ENCODE data around the gene SUSD5.

DNA sequence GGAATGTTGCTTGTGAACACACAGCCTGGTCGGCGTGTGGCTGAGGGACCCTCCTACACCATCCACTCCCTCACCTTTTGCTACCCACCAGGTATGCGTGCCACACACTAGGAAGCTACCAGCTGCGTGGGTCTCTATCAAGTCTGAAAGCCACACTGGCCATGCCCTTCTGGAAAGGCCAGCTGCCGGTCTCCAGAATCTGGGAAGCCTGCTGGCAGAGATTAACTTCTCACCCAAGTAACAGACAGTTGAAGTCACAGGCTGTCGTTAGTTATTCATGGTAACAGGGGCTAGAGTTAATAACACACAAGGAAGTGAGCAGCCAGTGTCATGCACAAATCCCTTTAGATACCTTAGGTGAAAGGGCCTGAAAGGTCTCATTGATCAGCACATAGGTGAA, 48.1 kb downstream of the SUSD5 start:
- TF ChIP-seq, protein P1, sequence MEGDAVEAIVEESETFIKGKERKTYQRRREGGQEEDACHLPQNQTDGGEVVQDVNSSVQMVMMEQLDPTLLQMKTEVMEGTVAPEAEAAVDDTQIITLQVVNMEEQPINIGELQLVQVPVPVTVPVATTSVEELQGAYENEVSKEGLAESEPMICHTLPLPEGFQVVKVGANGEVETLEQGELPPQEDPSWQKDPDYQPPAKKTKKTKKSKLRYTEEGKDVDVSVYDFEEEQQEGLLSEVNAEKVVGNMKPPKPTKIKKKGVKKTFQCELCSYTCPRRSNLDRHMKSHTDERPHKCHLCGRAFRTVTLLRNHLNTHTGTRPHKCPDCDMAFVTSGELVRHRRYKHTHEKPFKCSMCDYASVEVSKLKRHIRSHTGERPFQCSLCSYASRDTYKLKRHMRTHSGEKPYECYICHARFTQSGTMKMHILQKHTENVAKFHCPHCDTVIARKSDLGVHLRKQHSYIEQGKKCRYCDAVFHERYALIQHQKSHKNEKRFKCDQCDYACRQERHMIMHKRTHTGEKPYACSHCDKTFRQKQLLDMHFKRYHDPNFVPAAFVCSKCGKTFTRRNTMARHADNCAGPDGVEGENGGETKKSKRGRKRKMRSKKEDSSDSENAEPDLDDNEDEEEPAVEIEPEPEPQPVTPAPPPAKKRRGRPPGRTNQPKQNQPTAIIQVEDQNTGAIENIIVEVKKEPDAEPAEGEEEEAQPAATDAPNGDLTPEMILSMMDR (IDR thresholded peaks at IDR 0.05; ENCODE audit: poor library complexity): no peak
- TF ChIP-seq EZH2 (IDR thresholded peaks at IDR 0.05; ENCODE audit: borderline replicate concordance) (no peak), EZH2phosphoT487 (IDR thresholded peaks at IDR 0.05; ENCODE audit: low read depth, severe bottlenecking, unreplicated experiment) (no peak)
